ENCODE results near the gene ACIN1. TPM values are rescaled to one million over a fixed set of nuclear protein-coding genes. Genes with fewer than 3 reads are reported as not detected.
"Not testable (repeated sequence)": the region's sequence is repeated elsewhere in the genome, so short reads cannot be mapped to it uniquely, and the experiment has no call there.

Gene ACIN1
- total RNA-seq, 1 experiment from 2014 or later, result 92.9 TPM

DNA sequence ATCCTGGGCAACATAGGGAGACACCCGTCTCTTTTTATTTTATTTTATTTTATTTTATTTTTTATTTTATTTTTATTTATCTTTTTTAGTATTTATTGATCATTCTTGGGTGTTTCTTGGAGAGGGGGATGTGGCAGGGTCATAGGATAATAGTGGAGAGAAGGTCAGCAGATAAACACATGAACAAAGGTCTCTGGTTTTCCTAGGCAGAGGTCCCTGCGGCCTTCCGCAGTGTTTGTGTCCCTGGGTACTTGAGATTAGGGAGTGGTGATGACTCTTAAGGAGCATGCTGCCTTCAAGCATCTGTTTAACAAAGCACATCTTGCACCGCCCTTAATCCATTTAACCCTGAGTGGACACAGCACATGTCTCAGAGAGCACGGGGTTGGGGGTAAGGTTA lies 12.7 kb upstream of the ACIN1 start:
- not testable (repeated sequence) for DNase-seq (ENCODE audit: extremely low read depth, low read depth)

DNA sequence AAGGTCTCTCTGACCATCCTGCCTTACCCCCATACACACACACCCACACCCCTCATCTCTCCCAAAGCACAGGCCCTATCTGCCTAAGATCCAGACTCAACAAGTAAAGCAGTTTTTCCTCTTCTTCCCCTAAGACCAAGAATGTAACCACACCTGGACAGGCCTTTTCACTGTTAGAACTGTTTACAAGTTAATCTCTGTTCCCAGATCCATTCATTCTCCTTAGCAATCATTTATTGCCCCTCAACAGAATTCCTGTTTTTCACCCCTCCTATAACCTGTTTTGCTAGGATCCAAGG lies 11.8 kb upstream of the ACIN1 start:
- DNase-seq (ENCODE audit: extremely low read depth, low read depth), result no peak

DNA sequence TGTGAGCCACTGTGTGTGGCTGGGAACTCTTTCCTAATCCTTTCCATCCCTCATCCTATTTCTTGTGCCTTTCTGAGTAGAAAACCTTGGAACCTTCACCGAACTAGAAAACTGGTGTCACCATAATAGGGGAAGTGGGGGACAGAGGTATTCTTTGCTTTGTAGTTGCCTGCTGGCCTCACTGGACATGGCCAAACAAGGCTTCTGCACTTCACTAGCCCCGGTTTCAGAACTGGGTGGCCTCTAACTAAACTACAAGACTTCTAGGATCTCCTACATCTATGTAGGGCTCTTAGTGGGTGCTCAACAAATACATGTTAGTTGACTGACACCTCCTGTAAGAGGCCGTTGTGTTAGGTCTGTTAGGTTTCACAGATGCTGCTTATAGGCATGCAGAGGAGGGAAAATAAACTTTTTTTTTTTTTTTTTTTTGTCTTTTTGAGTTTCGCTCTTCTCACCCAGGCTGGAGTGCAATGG lies 10.4 kb upstream of the ACIN1 start:
- no peak for DNase-seq (ENCODE audit: extremely low read depth, low read depth)

DNA sequence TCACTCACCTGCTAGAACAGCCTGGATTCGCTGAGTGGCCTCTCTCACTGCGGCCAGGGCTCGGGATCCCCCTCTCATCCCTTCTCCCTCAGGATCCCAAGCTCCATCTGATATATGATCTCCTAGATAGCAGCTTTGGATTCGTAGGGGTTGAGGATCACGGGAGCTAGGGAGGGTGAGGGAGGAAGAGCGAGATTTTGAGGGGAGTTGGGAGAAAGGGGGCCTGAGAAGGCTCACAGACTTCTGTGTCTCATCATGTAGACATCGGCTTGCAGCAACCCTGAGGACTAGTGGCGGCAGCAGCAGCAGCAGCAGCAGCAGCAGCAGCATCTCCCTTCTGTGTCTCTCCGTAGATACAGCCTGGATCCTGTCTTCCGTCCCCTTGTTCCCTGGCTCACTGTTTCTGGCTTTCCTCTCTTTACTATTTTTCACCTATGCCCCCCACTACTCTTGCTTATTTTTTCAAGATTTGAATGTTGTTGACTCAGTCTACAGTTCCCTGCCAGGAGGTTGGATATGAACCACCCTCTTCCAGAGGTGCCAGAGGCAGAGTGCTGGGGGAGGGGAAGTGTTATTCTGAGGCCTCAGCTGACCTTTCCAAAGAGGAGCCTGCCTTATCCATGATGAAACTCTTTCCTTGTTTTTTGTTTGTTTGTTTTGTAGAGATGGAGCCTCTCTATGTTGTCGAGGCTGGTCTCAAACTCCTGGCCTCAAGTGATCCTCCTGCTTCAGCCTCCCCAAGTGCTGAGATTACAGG lies 9.8 kb upstream of the ACIN1 start, which contains the start of gene CIROP:
Gene CIROP, minus strand, starts transcription at position 399 of the 757 bp plus-strand sequence. Its CDS starts 69 bp downstream, at position 330.
- no peak for DNase-seq (ENCODE audit: extremely low read depth, low read depth)

DNA sequence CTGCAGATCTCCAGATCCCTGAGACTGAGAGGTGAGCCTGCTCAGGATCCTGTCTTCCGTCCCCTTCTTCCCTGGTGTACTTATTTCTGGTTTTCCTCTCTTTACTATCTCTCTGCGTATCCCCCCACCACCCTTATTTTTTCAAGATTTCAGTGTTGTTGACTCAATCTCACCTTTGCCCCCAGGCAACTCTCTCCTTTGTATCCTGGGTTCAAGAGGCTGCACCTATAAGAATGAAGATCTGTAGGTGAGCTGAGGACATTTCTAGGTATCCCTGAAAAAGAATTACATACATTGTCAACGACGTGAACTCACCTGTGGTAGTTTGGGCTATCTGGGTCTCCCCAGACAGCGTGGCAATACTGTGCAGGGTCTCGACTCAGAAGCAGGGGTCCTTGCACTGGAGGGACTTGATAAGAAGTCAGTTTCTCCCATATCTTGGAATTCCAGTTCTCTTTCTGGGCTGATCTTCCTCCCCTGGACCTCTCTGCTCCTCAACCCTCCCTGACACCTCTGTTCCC lies 9.2 kb upstream of the ACIN1 start:
- DNase-seq (ENCODE audit: extremely low read depth, low read depth), result no peak

DNA sequence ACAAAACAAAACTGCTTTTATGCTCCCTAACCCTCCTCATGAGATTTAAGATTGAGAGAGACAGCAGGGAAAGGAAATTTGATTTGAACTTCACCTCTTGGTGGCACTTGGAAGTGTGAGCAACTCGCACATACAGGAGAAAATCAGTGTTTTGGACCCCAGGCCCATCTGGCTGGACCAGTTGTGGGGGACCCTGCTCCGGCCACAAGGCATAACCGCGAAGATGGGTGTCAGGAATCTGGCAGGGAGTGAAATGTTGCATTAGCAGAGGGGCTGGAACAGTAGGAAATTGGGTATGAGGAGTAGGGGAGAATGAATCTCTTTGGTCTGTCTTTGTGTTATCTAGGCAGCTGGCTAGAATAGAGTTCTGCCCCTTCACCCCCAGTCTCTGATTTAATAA lies 8.6 kb upstream of the ACIN1 start:
- DNase-seq (ENCODE audit: extremely low read depth, low read depth), result no peak

DNA sequence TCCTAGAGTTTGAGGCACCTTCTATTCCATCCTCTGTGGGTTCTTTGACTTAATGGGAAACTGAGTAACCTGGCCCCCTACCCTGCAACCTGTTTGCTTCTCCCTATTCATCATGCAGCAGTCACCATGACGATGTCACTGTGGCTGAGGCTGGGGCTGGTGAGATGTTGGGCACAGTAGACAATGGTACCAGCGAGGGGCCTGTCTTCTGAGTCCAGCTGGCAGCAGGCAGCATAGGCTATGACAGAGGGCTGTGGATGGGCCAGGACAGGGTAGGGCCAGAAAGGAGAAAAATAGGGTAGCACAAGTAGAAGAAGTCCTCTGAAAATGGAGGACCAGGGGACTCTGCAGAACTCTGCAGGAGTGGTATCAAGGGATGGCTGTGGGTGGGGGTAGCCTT lies 7.9 kb upstream of the ACIN1 start:
- DNase-seq (ENCODE audit: extremely low read depth, low read depth), result no peak

DNA sequence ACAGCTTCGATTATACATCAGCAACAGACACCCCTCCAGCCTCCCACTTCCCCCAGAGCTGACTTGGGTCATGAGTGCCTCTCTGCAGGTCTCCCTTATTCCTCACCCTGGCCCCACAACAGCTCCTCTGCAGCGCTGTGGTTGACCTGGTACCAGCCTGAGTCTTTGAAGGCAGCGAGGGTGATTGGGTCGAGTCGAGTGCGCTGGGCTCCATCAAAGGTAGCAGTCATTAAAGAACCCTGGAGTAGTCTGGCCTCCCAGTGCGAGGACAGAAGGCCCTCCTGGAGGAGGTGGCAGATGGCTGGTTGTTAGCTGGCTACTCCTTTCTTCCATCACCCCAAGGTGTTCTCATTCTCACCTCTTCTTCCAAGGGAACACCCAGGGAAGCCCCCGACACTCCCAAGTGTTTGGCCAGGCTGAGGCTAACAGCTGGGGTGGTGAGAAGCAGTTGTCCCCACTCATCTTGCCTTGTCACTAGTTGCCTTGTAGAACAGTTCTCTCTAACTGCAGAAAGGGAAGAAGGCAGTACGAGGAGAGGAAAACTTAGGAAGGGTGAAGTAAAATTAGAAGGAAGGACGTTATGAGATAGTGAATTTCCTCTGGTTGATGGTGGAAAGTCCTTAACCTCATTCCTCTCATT lies 7.2 kb upstream of the ACIN1 start:
- no peak for DNase-seq (ENCODE audit: extremely low read depth, low read depth)

DNA sequence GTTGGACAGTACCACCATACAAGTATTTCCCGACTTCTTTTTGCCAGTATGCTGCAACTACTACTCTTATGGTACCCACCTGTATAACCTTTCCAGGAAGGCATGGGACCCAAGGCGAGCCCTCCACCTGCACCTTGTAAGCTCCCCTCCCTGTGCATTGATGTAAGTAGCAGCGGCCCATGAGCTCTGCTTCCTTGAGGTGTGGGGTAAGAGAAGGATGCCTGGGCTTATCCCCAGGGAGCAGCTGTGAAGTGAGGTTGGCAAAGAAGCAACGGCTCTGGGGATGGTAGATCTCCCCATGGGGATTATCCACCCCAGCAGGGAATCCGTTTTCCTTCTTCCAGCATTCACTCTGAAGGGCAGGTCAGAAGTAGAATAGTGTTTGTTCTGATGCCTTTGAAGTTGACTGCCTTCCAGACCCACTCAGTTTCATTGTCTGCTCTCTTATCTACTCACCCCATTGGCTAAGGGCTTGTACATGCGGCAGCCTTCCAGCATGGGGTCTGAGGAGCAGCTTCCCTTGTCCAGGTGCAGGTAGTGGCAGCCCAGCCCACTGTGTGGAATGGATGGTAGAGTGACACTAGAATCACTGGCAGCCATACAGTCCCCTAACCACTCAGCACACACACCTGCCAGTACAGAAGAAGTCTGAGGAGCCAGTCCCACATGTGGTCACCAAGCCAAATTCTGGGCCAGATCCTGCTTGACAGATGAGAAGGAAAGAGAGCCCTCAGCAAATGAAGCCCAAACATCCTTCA lies 6.5 kb upstream of the ACIN1 start:
- no peak for DNase-seq (ENCODE audit: extremely low read depth, low read depth)

DNA sequence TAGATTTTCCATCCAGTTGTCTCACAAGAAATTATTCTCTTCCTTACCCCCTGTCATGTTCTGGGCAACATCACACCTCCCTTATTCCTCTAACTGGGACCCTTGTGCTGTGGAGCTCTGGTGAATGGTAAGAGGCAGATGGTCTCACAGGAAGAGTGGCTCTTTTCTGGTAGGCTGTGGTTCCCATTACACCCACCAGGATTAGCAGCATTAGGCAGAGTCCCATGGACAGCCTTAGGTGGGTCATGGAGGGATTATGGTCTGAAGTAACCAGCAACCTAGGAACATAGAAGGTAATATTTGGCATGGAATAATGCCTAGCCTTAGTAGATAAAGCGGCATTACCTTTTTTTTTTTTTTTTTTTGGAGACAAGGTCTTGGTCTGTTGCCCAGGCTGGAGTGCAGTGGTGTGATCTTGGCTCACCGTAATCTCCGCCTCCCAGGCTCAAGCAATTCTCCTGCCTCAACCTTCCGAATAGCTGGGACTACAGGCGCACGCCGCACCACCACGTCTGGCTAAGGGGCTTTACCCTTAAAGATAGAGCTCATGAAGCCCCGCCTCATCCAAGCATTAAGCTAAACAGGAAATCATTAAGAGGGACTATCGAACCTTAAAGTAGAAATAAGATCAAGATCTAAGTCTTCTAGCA lies 4.4 kb upstream of the ACIN1 start:
- no peak for DNase-seq (ENCODE audit: extremely low read depth, low read depth)

DNA sequence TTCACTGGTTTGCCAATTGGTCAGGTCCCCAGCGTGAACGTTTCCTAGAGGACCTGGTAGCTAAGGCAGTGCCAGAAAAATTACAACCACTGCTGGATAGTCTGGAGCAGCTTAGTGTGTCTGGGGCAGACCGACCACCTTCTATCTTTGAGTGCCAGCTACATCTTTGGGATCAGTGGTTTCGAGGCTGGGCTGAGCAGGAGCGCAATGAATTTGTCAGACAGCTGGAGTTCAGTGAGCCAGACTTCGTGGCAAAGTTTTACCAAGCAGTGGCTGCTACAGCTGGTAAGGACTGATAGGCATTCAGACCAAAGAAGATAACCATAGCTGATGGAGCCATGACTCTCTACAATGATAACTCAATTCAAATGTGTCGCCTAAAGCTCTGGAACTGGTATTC lies 2.9 kb upstream of the ACIN1 start:
- no peak for DNase-seq (ENCODE audit: extremely low read depth, low read depth)

DNA sequence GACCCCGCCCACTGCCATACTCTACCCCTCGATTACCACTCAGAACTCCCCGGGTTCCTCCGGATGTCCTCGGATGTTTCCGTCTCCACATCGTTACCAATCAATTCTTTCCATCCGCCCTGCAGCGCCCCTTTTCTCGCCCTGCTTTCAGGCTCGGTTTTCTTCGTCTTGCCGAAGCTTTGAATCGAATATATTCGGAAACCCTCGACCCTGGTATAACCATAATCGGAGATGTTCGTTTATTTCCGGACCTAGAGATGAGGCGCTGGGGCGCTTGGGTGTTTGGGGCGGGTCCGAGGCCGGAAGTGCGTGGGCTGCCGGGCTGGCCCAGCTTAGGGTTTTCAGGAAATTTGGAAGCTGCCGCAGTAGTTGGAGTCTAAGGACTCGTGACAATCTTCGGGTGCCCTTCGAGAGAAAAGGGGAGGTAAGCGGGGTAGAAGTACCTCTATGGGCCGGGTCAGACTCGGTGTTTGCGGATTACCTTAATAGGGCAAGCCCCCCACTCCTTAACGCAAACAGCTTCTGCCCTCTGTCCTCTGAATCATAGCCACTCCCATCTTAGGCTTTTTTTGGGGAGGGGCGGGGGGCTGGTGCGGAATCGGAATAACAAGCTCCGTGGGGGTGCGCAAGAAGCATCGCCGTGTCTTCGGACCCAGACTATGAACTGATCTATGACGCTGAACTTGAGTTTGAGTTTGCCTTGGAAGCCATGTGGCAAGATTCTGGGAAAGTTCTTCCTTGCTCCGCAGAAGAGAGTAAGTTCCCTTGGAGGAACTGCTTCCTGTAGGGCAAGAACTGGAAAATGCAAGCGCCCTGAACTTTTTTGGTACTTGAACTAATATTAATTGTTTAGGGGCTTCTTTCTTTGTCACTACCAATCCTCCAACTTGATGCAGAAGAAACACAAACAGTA lies 516 bp upstream of the ACIN1 start, which contains the start of gene C14orf119:
Gene C14orf119, plus strand, starts transcription at position 310 of the 913 bp plus-strand sequence. CDS start 2,154 bp downstream, outside the sequence.
- DNase-seq (ENCODE audit: extremely low read depth, low read depth), result peak; percentile 100

DNA sequence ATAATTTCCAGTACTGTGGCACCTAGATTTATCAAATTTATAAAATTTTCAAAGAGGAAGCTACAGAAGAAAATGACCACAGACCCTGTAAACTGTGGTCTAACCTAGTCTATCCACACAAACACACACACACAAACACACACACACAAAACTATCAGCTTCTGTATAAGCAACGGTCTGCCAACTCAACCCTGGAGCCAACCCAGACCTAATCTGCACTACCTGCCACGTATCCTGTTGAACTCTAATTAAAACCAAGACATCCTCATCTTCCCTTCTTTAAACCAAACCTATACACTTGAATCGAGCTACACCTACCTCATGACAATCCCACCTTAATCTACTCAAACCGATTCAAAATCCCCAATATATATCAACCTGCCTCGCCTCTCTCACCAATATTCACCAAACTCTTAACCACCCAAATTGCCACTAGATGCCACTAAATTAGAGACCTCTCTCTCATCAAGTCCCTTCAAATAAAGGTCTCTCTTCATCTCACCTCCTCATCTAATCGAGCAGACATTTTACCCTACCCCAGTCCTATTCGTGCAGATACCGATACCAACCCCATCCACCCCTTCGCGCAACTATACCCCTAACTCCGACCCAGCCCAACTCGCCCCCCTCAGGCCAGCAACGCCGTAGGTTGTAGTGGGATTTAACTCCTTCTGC lies 808 bp downstream of the ACIN1 start:
- DNase-seq (ENCODE audit: extremely low read depth, low read depth), result no peak

DNA sequence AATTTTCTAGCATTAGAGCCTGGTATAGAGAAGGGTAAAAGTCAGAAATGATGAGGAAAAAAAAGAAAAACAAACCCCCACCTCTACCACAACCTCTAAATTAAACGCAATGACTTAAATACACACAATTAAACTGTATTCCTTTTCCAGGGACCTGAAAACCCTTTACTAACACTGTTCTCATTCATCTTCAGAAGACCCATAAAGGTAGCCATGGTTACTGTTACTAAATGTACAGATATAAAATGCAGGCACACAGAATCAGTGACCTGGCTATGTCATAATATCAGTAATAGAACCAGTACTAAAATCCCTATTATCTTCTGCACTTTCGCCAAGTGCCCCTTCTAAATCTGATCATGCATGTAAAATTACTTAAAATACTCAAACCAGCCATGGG lies 1.4 kb downstream of the ACIN1 start:
- DNase-seq (ENCODE audit: extremely low read depth, low read depth), result no peak

DNA sequence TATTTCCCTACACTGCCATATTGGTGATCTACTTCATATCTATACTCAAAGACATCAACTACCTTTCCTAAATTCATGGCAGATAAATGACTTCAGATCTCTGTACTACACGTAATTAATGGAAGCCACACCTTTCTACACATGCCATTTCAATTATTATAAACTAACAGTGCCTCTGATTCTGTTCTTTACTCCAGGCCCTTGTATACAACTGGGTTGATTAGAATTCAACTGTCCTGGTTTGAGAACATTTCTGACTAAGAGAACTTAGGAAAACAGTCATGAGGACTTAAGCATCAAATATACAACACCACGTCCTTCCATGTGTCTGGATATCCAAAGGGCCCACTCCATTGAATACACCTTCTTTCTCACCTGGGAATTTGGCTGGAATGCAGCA lies 1.8 kb downstream of the ACIN1 start:
- no peak for DNase-seq (ENCODE audit: extremely low read depth, low read depth)

DNA sequence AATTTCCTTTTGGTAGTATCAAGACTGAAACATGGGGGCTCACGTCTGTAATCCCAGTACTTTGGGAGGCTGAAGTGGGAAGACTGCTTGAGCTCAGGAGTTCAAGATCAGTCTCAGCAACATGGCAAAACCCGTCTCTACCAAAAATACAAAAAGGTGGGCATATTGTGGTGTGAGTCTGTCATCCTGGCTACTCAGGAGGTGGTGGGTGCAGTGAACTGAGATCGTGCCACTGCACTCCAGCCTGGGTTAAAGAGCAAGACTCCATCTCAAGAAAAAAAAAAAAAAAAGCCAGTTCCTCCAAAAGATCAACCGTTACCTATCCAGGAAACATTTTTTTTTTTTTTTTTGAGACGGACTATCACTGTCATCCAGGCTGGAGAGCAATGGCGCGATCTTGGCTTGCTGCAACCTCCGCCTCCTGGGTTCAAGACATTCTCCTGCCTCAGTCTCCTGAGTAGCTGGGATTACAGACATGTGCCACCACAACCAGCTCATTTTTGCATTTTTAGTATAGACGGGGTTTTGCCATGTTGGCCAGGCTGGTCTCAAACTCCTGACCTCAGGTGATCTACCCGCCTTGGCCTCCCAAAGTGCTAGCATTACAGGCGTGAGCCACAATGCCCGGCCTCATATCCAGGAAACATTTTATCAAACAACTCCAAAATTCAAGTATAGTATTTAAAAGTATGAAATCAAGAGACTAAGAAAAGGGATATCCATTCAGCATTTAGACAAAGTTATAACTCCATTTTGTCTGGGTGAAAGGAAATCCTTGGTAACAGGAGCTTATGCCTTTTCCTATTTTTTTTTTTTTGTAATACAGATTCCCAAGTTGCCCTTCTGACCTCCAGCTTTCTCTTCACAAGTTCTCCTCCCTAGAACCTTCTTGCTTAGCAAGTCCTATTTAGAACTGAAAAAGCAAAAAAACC lies 3.4 kb downstream of the ACIN1 start:
- DNase-seq (ENCODE audit: extremely low read depth, low read depth), result no peak

DNA sequence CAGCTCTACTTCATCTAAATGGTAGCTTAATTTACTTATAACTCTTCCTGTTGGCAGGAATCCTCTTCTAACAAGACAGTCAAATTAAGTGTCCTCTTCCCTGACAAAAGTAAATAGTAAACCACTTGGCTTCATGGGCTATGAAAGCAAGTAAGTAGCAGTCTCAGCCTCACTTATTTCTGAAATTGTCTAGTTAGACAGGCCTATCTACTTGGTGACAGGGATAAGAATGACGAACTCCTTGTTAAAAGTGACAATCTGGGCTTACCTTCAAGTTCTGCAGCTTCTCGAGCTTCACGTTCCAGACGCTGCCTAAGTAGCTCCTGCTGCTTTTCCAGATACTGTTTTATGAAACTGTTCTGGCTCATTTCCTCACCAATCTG lies 4.7 kb downstream of the ACIN1 start:
- DNase-seq (ENCODE audit: extremely low read depth, low read depth), result no peak

All from NCI-H460 (cell line).